Midbrain (tissue), 1 donor: ENCODE measurements around the gene SLCO1B1.

Experiments used
- DNase-seq: peaks from one replicate; lab custom pipeline; 2025; lab: John Stamatoyannopoulos, UW

Gene SLCO1B1

DNA sequence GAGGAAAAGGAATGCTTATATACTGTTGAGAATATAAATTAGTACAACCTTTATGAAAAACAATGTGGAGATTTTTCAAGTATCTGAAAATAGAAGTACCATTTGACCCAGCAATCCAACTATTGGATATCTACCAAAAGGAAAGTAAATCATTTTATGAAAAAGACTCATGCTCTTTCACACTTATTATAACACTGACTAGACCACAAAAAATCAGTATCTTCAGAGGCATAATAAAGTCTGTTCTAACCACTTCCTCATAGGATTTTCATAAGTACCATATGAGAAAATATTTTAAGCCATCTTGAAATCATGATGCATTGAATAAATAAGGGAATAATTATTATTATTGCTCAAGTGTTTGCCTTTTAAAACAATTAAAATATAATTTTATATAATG lies 90.8 kb downstream of the SLCO1B1 start:
- no peak for DNase-seq

DNA sequence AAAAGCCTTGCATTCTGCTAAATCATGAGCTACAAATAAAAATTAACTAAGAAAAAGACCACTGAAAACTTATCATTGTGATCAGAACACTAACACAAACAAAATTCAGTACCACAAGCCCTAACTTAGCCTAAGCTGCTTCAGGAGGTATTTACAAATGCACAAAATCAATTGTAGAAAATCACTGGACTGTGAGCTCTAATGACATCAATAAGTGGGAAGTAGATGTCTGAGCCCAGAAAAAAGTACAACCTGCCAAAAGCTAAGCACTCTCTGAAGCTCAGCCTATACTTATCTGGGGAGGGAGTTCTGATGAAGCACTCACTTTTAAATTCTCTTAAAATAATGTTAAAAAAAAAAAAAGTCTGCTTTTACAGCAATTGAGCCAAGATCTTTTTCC lies 92.9 kb downstream of the SLCO1B1 start:
- DNase-seq = peak; percentile 21

DNA sequence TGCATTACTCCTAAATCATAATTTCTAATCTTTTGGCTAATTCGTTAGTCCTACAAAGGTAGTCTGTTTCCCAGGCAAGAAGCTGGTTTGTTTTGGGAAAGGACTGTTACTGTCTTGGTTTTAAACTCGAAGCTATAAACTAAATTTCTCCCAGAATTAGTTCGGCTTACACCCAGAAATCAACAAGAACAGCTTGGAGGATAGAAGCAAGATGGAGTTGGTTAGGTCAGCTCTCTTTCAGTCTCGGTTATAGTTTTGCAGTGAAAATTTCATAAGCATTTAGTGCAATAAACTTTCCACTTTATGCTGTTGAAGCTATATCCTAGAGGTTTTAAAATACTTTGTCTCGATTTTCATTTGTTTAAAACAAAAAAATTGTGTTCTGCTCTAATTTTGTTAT lies 103.4 kb downstream of the SLCO1B1 start:
- DNase-seq = no peak

DNA sequence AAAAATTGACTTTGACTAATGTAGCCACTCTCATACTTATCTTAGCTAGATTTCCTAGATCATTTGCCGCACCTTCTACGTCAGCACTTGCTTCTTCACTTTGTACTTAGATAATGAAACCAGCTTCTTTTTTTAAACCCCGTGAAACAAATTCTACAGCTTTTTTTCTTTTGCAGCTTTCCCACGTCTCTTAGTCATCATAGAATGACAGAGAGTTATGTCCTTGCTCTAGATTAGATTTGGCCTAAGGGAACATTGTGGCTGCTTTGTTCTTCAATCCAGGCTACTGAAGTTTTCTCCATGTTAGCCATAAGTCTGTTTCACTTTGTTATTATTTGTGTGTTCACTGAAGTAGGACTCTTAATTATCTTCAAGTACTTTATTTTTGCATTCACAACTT lies 108.9 kb downstream of the SLCO1B1 start:
- DNase-seq = no peak

DNA sequence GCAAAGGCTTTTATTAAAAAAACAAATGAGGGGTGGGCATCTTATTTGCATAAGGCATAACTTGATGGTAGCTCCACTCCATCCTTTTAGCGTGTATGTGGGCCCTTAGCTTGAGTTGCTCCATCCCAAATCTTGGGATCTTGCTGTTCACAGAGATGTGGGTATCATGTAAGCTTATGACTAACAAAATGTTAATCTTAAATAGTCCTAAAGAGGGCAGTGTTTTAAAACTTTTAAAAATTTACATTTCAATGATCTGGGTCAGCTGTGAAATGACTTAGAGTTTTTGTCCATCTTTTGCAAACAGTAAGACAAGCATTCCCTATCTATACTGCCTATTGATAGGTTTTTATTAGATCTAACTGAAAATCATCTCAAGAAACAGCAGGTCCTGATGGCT lies 117.7 kb downstream of the SLCO1B1 start:
- DNase-seq = peak; percentile 21

DNA sequence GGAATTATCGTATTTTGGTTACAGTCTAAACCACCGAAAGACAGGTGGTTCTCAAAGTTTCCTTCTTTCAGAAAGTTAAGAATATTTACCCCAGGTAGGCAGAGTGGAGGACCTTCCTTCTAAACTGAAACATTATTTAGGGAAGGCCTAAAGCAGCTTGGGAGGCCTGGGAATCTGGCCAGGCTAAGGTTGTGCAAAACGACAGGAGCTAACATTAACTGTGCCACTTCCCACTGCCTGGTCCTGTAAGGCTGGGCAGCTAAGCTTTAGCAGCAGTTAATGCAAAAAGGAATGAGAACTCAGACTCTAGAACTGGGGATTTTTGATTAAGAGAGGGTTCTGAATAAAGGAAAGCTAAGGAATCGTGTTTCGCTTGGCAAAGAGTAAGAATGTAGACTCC lies 121.1 kb downstream of the SLCO1B1 start:
- no peak for DNase-seq

DNA sequence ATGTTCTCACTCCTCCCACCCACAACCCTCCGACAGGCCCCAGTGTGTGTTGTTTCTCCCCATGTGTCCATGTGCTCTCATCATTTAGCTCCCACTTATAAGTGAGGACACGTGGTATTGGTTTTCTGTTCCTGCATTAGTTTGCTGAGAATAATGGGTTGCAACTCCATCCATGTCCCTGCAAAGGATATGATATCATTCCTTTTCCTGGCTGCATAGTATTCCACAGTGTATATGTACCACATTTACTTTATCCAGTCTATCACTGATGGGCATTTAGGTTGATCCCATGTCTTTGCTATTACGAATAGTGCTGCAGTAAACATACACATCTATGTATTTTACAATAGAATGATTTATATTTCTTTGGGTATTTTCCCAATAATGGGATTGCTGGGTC lies 126.2 kb downstream of the SLCO1B1 start:
- DNase-seq = no peak

DNA sequence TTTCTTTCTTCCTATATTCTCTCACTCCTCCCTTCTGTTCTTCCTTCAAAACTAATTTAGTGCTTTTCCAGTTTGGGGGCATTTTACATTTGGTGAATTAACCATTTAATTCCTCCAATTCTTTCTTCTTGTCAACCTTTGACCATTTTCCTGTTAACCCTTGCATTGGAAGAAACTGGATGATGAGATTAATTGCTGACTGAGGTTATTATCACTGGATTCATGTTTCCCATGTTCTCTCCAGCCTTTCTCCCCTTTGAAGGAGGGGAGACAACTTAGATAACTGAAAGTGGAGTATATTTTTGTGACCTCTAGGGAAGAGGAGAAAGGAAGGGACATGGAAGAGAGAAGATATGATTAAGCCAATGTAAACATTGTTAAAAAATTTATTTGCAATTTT lies 133.2 kb downstream of the SLCO1B1 start:
- no peak for DNase-seq

DNA sequence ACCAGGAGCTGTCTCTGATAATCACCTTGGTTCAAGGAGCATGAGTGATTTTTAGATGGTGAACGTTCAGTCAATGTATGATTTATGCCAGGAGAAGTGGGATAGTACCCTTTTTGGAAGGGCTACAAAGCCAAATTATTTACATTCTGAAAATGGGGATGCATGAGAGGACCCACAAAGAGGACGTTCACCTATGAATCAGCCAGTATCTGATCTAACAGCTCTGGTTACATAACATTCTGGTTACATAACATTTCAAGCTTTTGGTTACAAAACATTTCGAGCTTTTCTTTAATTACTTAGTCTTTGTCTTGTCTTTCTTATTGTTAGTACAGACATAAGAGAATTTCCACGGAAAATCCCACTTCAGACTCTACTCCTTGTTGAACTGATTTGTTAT lies 134.9 kb downstream of the SLCO1B1 start:
- DNase-seq = no peak

DNA sequence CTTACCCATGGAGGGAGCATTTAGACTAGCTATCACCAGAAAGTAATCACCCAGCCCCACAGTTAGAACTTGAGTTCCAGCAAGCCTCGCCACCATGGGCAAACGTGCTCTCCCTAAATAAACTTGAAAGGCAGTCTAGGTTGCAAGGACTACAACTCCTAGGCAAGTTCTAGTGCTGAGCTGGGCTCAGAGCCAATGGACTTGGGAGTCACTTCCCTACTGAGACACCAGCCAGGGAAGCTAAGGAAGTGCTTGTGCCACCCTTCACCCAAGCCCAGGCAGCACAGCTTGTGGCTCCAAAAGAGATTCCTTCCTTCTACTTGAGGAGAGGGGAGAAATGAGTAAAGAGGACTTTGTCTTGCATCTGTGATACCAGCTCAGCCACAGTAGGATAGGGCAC lies 145.8 kb downstream of the SLCO1B1 start:
- DNase-seq = no peak
